ENCODE data around the gene CALR3.
"Not testable (repeated sequence)": the region's sequence is repeated elsewhere in the genome, so short reads cannot be mapped to it uniquely, and the experiment has no call there.

CALR3 gene, protein sequence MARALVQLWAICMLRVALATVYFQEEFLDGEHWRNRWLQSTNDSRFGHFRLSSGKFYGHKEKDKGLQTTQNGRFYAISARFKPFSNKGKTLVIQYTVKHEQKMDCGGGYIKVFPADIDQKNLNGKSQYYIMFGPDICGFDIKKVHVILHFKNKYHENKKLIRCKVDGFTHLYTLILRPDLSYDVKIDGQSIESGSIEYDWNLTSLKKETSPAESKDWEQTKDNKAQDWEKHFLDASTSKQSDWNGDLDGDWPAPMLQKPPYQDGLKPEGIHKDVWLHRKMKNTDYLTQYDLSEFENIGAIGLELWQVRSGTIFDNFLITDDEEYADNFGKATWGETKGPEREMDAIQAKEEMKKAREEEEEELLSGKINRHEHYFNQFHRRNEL

DNA sequence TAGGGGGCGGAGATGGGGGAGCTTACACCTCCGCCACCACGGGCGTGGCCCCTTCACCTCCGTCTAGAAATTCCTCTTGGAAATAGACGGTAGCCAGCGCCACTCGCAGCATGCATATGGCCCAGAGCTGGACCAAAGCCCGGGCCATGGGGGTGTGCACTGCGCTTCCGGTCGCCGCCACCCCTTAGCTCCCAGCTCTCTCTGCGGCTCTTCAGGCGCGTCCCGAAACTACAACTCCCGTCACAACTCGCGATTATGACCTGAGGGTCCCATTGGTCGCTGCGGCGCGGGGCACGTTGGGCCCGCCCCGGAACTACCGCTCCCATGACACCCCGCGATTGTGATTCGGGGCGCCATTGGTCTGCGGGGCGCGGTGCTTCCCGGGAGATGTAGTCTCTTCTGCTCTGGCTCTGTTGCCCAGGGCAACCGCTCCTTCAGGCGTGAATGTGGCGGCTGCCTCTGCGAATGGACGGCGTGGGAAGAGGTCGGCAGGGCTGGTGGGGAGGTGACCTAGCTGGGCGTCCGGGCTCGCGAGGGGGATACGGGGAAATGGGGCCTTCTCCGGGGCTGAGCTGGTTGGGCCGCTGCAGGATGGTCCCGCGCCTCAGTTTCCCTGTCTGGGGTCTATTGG, at the start of gene CALR3, which contains the start of gene C19orf44:
Gene CALR3 (minus strand): TSS at position 186 of the 631 bp plus-strand sequence. CDS start 38 bp downstream, at position 148.
Gene C19orf44 (plus strand): TSS at position 413 of the 631 bp plus-strand sequence. CDS start 4,399 bp downstream, outside the sequence.
- DNase-seq (ENCODE audit: low spot score): peak; percentile 98
- peak; percentile 83 for FAIRE-seq

DNA sequence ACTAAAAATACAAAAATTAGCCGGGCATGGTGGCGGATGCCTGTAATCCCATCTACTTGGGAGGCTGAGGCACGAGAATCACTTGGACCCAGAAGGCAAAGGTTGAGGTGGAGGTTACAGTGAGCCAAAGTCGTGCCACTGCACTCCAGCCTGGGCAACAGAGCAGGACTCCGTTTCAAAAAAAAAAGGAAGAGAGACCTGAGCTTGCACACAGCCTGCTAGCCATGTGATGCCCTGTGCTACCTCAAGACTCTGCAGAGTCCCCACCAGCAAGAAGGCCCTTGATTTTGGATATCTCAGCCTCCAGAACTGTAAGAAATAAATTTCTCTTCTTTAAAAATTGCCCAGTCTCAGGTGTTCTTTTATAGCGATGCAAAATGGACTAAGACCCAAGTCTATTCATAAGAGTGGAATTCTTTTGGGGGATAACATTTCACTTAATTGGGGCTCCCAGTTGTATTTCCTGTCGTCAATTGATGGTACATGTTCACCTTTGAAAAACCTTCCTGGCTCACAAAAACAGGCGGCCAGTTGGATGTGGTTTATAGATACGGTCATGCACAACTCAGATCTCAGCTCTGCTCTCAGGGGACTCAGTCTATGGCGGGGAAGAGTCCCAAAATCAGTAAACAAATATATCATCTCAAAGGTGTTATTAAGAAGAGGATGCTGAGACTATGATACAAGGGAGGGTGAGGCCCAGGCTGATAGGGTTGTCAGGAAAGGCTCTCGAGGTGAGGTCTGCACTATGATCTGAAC, 48.7 kb upstream of the CALR3 start:
- FAIRE-seq: no peak

DNA sequence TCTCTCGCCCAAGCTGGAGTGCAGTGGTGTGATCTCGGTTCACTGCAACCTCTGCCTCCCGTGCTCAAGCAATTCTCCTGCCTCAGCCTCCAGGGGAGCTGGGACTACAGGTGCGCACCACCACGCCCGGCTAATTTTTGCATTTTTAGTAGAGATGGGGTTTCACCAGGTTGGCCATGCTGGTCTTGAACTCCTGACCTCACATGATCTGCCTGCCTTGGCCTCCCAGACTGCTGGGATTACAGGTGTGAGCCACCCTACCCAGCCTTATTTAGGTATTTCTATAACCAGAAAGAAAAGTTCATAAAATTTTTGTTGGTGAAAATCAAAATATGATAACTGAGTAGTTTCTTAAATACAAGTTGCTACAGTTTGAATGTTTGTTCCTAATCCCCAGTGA, 47.8 kb upstream of the CALR3 start:
- DNase-seq (ENCODE audit: low spot score); FAIRE-seq: not testable (repeated sequence)

More for the DNA sequence above, 48.7 kb upstream of the CALR3 start:
- DNase-seq (ENCODE audit: low spot score): no peak

DNA sequence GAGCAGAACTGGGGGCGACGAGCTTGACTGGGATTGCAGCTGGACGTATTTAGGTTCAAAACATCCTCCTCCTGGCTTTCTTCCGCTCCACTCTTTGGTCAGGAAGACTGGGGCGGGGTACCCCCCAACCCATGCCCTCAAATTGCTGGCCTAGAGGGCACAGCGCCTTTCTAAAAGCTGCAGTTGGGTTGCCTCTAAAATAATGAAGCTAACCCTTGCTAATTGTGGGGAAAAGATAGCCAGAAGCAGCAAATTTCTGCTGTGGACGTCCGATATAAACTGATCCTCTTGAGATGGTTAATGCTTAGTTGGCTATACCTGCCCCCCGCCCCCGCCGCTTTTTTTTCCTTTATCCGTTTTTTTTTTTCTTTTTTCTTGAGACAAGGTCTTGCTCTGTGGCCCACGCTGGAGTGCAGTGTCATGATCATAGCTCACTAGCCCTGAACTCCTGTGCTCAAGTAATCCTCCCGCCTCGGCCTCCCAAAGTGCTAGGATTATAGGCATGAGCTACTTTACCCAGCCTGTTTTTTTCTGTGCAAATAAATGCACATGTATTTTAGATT, 47.0 kb upstream of the CALR3 start:
- DNase-seq (ENCODE audit: low spot score) (no peak), FAIRE-seq (no peak)

DNA sequence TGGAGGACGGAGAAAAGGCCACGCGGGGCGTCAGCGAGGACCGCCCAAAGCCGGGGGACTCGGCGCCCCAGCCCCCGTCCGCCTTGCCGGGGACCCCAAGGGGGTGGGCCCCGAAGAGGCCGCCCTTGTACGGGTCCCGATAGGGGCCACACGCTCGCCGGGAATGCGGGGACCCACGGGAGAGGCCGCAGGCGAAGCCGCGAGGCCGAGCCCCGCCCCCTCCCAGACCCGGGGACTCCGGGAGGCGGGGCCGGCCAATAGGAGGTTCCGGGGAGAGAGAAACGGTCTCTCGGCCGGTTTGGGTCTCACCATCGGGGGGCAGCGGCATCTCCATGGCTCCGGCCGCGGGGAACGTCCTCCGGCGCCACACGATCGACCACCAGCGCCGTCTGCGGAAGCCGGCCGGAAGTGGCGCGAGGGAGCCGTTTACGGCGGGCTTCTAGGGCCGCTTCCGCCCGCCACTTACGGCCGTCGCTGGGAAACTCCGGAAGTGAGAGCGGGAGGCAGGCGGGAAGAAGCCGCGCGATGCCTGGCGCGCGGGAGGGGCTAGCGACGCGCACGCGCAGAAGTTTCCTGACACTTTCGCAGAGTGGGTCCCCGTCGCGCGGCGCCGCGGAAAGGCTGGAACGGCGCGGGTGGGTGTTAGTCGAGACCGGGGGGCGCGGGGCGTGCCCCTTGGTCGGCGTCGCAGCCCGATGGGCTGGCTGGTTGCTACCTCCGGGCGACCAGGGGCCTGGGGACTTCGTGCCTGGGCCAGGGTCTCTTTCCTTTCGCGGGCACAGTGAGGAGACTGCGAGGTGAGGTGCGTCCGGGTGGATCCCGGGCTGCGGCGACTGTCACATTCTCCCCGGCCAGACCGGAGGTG, 46.3 kb upstream of the CALR3 start, which contains the start of gene CHERP:
Gene CHERP (minus strand): TSS at position 393 of the 865 bp plus-strand sequence. CDS start 59 bp downstream, at position 334.
- no peak for FAIRE-seq
- peak; percentile 67 for DNase-seq (ENCODE audit: low spot score)

DNA sequence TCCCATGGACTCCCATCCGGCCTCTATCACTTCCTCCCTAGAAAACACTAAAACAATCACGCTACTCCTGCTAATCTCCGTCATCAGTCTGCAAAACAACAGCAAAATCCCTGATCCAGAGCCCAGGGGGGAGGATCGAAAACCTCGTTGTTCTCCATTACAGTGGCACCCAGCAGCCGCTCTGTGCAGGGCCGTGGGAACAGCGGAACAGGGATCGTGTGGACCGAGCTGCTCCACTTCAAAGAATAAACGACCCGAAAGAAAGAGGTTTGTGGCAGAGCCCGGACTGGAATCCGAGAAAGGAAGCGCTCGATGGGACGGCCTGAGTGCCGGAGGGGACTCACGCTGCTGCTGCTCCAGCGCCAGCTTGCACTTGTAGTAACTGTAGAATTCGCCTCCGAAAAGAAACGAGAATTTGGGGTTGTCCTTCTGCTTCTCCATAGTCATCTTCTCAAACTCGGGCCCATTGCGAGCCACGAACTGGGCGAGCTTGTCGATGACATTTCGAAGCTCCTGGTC, 45.6 kb upstream of the CALR3 start:
- no peak for FAIRE-seq
- DNase-seq (ENCODE audit: low spot score): no peak

DNA sequence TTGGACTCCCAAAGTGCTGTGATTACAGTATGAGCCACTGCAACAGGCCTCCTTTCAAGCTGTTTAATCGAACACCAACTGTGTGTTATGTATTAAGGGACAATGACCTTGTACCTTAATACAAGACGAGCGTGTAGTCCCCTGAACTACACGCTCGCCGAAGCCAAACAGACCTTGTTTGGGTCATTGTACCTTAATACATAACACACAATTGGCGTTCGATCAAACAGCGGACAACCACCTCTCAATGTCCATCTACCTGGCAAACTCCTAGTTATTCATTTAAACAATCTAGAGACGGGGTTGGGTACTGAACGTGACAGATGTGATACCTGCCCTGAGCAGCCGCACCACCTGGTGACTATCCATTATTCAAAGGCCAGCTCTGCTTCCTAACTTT, 45.0 kb upstream of the CALR3 start:
- no peak for DNase-seq (ENCODE audit: low spot score)
- FAIRE-seq: no peak

DNA sequence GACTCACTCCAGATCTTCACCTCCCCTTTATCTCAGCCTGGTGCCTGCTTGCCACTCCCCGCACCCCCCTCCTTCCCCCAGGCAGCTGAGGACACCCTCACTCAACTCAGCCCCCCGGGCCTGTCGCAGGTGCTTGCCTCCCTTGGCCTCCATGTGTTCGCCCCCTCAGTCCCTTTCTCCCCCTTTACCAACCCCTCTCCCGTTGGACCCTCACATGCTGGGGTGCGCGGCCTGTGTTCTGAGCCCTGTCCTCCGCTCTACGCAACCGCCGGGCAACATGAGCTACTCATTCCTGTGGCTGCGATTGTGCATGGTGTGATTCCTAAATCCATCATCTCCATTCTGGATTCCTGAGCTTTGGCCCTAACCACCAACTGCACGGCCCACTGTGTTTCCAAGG, 41.1 kb upstream of the CALR3 start:
- FAIRE-seq: no peak

DNA sequence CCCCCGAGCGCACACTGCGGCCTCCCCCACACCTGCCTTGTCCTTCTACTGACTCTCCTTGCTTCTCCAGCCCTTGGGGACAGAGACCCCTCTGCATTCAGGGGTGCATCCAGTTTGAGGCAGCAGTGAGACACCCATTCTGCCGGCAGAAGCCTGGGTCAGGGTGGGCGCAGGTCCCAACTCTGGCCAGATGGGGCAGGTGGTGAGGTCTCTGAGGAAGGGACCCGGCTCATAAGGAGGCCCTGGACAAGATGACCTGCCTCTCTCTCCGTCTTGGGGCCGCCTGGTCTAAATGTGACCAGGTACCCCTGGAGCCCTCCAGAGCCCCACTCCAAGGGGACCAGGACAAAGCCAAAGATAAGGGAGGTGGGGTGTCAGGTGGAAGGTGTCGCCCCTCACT, 40.2 kb upstream of the CALR3 start:
- DNase-seq (ENCODE audit: low spot score) (no peak), FAIRE-seq (no peak)

More for the DNA sequence above, 41.1 kb upstream of the CALR3 start:
- no peak for DNase-seq (ENCODE audit: low spot score)

DNA sequence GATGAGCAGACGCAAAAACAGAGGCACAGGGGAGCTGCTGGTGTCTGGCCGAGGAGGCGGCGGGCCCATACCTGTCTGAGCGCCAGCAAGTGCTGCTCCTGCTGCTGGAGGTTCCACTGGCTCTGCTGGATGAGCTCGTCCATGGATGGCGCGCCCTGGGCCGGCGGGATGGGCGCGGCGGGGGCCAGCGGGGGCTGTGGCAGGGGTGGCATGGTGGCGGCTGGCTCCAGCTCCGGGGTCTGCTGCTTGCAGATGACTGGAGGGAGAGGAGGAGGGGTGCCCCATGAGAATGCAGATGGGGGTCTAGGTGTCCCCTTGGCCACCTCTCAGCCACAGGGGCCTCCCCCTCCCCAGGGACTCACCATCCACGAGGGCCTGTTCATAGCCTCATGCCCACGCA, 39.4 kb upstream of the CALR3 start:
- FAIRE-seq (no peak), DNase-seq (ENCODE audit: low spot score) (no peak)

DNA sequence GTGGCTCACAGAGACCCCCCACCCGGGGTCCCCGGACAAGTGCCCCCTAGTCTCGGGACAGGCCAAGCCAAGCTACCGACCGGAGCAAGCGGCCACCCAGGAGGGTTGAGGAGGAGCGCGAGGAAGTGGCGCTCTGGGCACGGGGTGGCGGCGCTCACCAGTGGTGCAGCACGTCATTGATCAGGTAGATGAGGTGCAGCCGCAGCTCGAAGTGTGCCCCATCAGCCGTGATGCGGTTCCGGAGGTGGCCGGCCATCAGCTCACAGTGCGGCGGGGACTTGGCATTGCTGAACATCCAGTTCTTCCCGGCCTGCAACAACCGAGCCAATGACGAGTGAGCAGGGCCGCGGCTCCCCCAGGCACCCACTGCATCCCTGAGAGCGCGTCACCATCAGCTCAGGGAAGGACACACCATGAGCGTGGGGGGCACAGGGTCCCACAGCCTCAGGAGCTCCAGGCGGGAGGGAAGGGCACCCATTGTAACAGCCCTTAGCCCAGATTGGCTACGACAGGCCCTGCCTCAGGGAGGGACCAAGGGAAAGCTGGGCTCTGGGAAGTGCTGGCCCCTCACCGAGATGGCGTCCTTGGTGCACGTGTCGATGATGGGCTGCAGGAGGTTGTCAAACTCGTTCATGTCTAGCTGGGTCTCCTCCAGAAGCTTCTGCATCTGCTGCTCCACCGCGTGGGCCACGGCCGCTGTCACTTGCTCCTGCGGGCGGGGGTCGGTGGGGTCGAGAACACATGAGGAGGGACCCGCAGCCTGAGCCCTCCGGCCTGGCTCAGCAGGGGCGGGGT, 36.7 kb upstream of the CALR3 start:
- no peak for FAIRE-seq
- no peak for DNase-seq (ENCODE audit: low spot score)

DNA sequence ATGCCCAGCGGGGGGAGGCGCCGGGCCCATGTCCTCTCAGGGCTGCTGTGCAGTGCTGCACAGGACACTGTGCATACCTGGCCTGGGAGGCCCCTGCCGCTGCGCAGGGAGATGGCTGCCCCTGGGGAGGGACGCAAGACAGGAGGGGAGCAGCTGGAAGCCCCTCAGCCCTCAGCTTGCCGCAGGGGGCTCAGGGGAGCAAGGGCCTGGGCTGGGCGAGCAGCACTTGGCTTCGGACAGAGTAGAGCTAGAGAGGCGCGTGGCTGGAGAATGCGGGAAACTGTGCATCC, 35.4 kb upstream of the CALR3 start:
- FAIRE-seq (no peak), DNase-seq (ENCODE audit: low spot score) (no peak)

DNA sequence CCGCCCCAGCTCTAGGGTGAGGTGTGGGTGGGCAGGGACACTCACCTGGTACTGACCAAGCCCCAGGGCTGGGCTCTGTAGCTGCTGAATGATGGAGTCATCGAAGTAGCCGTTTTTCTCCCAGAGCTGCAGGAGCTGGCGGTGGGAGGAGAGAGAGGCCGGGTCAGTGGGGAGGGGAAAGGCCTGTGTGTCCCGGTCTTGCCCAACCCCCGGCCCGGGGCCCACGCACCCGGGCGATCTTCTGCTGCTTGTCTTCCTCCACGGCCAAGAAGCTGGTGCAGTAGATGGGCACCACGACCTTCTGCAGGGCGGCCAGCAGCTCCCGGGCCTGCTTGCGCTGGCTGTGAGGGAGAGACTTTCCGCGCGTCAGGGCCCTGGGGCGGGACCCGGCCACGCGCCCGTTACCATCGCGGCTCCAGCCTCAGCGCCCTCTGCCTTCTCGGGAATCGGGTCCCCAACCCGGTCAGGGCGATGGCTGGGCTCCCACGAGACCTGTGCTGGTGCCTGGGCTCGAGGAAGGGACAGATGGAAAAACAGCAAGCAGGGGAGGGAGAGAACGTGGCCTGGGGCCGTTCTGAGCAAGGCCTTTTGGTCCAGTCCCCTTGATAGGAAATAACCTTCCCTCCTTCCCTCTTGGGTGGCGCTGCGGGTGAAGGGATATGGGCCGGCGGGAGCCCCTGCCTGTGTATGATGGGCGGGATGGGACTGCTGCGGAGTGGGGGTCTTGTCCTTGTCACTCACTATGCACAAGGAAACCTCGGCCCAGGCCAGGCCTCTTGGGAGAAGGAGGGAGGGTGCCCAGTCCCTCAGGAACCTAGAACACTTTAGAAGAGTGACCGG, 34.8 kb upstream of the CALR3 start:
- FAIRE-seq (no peak), DNase-seq (ENCODE audit: low spot score) (no peak)

DNA sequence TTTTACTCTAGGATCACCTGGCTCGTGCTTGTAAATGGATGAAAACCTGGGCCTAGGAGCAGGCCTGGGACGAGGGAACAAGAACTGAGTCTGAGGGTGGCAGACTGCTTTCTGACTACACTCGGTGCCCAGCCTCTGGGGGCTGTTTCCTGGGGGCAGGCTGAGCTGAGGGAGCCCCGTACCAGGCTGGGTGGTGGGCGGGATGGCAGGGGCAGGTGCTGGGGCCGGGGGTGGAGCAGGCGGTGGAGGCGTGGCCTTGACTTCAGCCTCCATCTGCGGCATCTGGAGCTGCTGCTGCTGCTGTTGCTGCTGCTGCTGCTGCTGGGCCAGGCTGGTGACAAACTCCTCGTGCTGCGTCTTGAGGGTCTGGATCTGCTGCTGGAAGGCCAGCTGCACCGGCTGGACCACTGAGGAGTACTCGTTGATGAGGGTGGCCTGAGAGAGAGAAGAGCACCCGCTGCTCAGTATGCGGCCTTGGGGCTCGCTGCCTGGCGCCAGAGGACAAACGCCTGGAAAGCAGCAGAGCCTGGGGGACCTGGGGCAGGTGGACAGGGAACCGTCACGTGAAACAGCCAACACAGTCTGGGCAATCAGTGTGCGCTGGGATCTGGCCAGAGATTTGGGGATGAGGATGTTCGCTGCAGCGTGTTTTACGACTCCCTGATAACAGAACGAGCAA, 33.6 kb upstream of the CALR3 start:
- DNase-seq (ENCODE audit: low spot score) (no peak), FAIRE-seq (no peak)

DNA sequence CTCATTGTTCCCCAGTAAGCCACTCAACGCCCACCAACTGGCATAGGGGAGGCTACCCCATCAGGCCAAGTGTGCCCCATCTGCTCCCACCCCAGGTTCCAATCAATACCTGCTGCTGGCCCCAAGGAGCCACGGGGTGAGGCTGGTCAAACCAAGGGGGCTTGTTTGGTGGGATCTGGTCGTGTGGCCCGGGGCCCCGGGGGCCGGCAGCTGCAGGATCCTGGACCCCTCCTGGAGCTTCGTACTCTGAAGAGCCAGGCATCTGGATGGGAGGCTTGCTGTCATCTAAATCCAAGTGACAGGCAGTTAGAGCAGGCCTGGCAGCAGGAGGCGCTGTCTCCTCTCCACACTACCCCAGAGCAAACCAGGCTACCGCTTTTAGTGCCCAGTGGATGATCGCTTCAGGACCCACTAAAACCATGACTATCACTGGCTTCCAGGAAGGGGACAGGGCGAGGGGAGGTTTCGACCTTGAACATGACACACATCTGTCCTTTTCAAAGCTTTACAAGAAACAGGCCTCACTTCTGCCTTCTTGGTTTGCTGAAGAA, 32.1 kb upstream of the CALR3 start:
- DNase-seq (ENCODE audit: low spot score) (no peak), FAIRE-seq (no peak)

DNA sequence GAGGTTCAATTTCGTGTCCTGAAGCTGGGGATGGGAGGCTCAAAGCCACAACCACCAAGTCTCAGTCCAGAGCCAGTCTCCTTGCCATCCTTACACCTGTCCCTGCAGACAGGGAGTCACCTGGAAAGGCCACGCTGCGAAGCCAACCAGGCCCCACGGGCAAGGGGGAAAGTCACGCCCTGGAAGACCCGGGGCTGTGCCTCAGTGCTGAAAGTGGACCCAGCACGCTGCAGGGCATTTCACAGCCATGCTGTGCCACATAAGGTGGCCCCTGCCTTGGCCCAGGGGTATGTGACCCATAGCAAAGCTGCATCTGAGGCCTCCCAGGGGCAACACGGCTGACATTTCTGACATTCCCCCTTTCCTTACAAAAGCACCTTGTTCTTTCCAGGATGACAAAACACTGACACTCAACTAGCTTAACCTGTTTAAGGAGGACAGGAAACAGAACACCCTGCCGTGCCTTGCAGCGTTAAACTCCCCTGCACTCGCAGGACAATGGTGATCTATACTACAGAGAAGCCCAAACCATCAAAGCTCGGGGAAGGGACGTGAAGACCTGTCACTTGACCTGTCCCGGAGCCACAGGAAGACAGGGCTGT, 31.5 kb upstream of the CALR3 start:
- FAIRE-seq: no peak

DNA sequence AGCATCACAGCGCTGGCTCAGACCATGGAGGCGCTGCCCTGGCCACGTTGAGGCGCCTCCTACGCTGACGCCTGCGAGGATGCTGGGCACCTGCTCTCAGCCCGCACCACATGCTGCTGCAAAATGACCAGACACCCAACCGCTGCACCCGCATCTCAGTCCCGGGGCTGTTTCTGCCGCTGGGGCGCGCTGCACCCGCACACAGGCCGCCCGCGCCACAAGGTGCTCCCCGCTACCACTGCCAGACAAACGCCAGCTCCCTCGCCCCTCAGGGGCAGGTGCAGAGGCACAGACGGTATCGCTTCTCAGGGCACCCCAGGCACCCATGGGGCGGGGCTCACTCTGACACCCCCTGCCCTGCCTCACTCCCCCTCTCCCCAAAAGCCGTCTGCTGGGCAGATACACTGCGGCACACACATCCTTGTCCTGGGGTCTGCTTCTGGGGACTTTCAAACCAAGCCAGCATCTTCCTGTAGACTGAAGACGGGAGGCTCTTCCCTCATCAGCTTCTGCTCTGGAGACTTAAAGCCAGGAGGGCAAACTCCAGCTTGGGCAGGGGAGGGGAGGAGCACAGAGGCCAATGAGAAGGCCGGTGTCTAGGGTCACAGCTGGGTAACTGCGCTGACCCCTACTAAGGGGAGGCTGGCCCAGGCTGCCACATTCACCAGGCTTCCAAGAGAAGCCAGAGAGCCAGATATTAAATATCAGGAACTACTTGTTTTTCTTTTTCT, 29.9 kb upstream of the CALR3 start:
- no peak for FAIRE-seq
- DNase-seq (ENCODE audit: low spot score): no peak

More for the DNA sequence above, 31.5 kb upstream of the CALR3 start:
- no peak for DNase-seq (ENCODE audit: low spot score)

Measured in RCC 7860 (cell line).